A673 (cell line): ENCODE measurements around the gene ELL2. TPM values are rescaled to one million over a fixed set of nuclear protein-coding genes. Genes with fewer than 3 reads are reported as not detected.

Experiments
- BruUV-seq: library from RNA; stranded (reverse); fragments of 400-500 nt; replicated peaks from 2 replicates; lab custom pipeline; 2021; lab: Mats Ljungman, UMichigan
- CTCF ChIA-PET: fragments of 300-600 bp; sonication (Branson Sonifier 250); formaldehyde crosslinking; loops from one replicate; lab custom pipeline; 2022; ENCODE audit warnings: antibody characterized with exemption; lab: Charles Lee
- POLR2A ChIA-PET: fragments of 300-600 bp; sonication (Branson Sonifier 250); formaldehyde crosslinking; loops from one replicate; lab custom pipeline; 2022; ENCODE audit warnings: antibody characterized with exemption; ENCODE audit not compliant: low non-redundant PET; lab: Charles Lee
- DNase-seq: peaks from one replicate; pipeline ENCODE4 v3.0.0-alpha.2; 2015; ENCODE audit warnings: low spot score
- H3K27ac ChIP-seq: fragments of 200-600 bp; sonication (generic); 2 replicates; pipeline ENCODE4 v1.5.1; 2016; ENCODE audit warnings: mixed run types, low read depth, mild to moderate bottlenecking, mixed read lengths, antibody characterized with exemption, low read length; ENCODE audit not compliant: poor library complexity, severe bottlenecking
- H3K27me3 ChIP-seq: fragments of 200-600 bp; sonication (generic); replicated peaks from 2 replicates; pipeline ENCODE4 v1.6.1; 2017; ENCODE audit warnings: mixed run types, low read depth, mild to moderate bottlenecking, mixed read lengths, antibody characterized with exemption, low read length; ENCODE audit not compliant: insufficient read depth, poor library complexity
- H3K36me3 ChIP-seq: fragments of 200-600 bp; sonication (generic); 2 replicates; pipeline ENCODE4 v1.6.1; 2016; ENCODE audit warnings: mixed run types, mild to moderate bottlenecking, mixed read lengths, antibody characterized with exemption, low read length; ENCODE audit not compliant: insufficient read depth, poor library complexity, severe bottlenecking
- H3K4me1 ChIP-seq: fragments of 200-600 bp; sonication (generic); 2 replicates; pipeline ENCODE4 v1.6.1; 2017; ENCODE audit warnings: mixed run types, mild to moderate bottlenecking, mixed read lengths, antibody characterized with exemption, low read length; ENCODE audit not compliant: insufficient read depth, poor library complexity, severe bottlenecking
- H3K4me3 ChIP-seq: fragments of 200-600 bp; sonication (generic); 2 replicates; pipeline ENCODE4 v1.5.1; 2016; ENCODE audit warnings: low read depth, mixed run types, mild to moderate bottlenecking, mixed read lengths, low read length; ENCODE audit not compliant: poor library complexity, severe bottlenecking
- H3K9me3 ChIP-seq: fragments of 200-600 bp; sonication (generic); 2 replicates; pipeline ENCODE4 v1.6.1; 2016; ENCODE audit warnings: mixed run types, low read depth, mild to moderate bottlenecking, mixed read lengths, antibody characterized with exemption, low read length; ENCODE audit not compliant: poor library complexity, severe bottlenecking
- CTCF ChIP-seq: fragments of 300-800, 200-600 bp; sonication (generic); conservative IDR thresholded peaks from 2 replicates; pipeline ENCODE4 v1.5.1; 2017; ENCODE audit warnings: low read depth, mild to moderate bottlenecking, antibody characterized with exemption, low read length, moderate library complexity, mixed read lengths
- EZH2 ChIP-seq: fragments of 200-600 bp; sonication (generic); IDR thresholded peaks from 2 replicates; pipeline ENCODE4 v1.6.1; 2017; ENCODE audit warnings: borderline replicate concordance, low read depth, mild to moderate bottlenecking, mixed read lengths, antibody characterized with exemption, low read length; ENCODE audit not compliant: poor library complexity, severe bottlenecking
- intact Hi-C: fragments of 100-400 bp; cut with micrococcal nuclease; formaldehyde crosslinking; loops from one replicate; pipeline ENCODE4 v1.10.0; 2022; ENCODE audit not compliant: unreplicated experiment
- total RNA-seq: library from RNA; stranded (reverse); gene quantifications from 2 replicates; pipeline ENCODE4 v1.2.3, GENCODE V29; 2021

Gene ELL2
- total RNA-seq, 1 experiment from 2014 or later, result 12.0 TPM

- no peak for DNase-seq
- Histone ChIP-seq H3K9me3 (no peaks in the 10 kb centered on the region), H3K4me1 (no peaks in the 10 kb centered on the region), H3K36me3 (no peaks in the 10 kb centered on the region), H3K4me3 (no peak overlapping the region), H3K27ac (no peak overlapping the region), H3K27me3 (no peaks in the 10 kb centered on the region)
- no TSS peak for BruUV-seq
- no peak for TF ChIP-seq CTCF
- TF ChIP-seq EZH2, result no peak
- ChIA-PET CTCF (no interaction called here), POLR2A (no interaction called here)
- intact Hi-C loops, result no loop called here
These were observed 4.8 kb downstream of the ELL2 start for GRCh38 chr5:95956900-95957293.

GRCh38 chr5:95956021-95956899 is 5.4 kb downstream of the ELL2 start:
- H3K4me1 ChIP-seq, result no peaks in the 10 kb centered on the region
- TF ChIP-seq CTCF (no peak), EZH2 (no peak)
- no peak overlapping the region for H3K27ac ChIP-seq
- no TSS peak for BruUV-seq
- CTCF ChIA-PET, result no interaction called here
- no peak for DNase-seq
- H3K36me3 ChIP-seq, result no peaks in the 10 kb centered on the region
- intact Hi-C loops, result no loop called here
- POLR2A ChIA-PET, result no interaction called here
- no peak overlapping the region for H3K4me3 ChIP-seq
- no peaks in the 10 kb centered on the region for H3K9me3 ChIP-seq
- no peaks in the 10 kb centered on the region for H3K27me3 ChIP-seq

- CTCF ChIA-PET, result no interaction called here
- no TSS peak for BruUV-seq
- POLR2A ChIA-PET, result no interaction called here
- Histone ChIP-seq H3K9me3 (no peaks in the 10 kb centered on the region), H3K27ac (no peak overlapping the region), H3K27me3 (no peaks in the 10 kb centered on the region), H3K4me3 (no peak overlapping the region), H3K4me1 (no peaks in the 10 kb centered on the region), H3K36me3 (no peaks in the 10 kb centered on the region)
- no peak for DNase-seq
- intact Hi-C loops, result no loop called here
- TF ChIP-seq CTCF (no peak), EZH2 (no peak)
These were observed 6.9 kb downstream of the ELL2 start for GRCh38 chr5:95954716-95955115.
